ENCODE results near the gene SPNS2.
"Not testable (repeated sequence)": the region's sequence is repeated elsewhere in the genome, so short reads cannot be mapped to it uniquely, and the experiment has no call there.

SPNS2 gene

GRCh38 chr17:4573115-4573514, 74.4 kb downstream of the SPNS2 start:
- TF ChIP-seq CTCF (conservative IDR thresholded peaks at IDR 0.05; ENCODE audit: control insufficient read depth, insufficient read depth, low read depth, low read length): no peak
- no peak overlapping the region for H3K4me3 ChIP-seq (ENCODE audit: control insufficient read depth, low read depth, low read length)
- DNase-seq (ENCODE audit: low read depth): no peak

DNA sequence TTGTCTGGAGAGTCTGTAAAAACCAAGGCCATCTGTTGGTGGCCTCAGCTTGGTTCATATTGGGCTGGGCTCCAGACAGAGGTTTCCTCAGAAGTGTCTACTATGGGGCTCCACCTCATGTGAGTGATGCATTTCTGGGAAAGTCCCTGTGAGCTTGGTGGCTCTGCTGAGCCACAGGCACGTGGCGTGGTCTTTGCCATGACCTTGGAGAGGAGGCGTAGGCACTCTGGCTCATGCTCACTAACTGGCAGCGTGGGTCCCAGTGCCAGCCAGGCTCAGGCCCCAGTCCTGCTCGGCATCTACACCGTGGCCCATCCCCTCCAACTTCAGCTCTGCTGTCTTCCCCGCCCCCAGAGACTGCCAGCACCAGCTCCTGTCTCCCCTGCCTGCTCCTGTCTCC, 75.0 kb downstream of the SPNS2 start:
- no peak overlapping the region for H3K4me3 ChIP-seq (ENCODE audit: control insufficient read depth, low read depth, low read length)
- no peak for DNase-seq (ENCODE audit: low read depth)
- TF ChIP-seq CTCF (conservative IDR thresholded peaks at IDR 0.05; ENCODE audit: control insufficient read depth, insufficient read depth, low read depth, low read length): no peak

GRCh38 chr17:4574448-4575045, 75.9 kb downstream of the SPNS2 start:
- no peak for DNase-seq (ENCODE audit: low read depth)
- TF ChIP-seq CTCF (conservative IDR thresholded peaks at IDR 0.05; ENCODE audit: control insufficient read depth, insufficient read depth, low read depth, low read length): no peak
- no peak overlapping the region for H3K4me3 ChIP-seq (ENCODE audit: control insufficient read depth, low read depth, low read length)

DNA sequence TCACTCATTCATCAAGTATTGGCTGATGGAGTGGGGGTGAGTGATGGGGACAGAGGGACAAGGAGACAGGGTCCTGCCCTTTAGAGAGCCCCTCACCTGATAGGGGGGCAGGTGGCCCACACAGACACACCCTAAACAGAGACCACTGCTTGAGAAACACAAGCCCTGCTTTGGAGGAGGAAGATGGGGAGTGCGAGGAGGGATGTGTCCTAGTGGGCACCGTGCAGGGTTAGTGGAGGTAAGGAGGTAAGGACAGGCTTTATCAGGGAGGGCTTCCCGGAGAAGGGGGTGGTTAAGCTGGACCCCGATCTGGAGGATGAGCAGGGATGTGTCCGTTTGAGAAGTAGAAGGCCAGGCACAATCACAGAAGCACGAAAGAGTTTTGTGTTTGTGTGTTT, 77.5 kb downstream of the SPNS2 start:
- H3K4me3 ChIP-seq (ENCODE audit: control insufficient read depth, low read depth, low read length): no peak overlapping the region
- no peak for DNase-seq (ENCODE audit: low read depth)
- no peak for TF ChIP-seq CTCF (conservative IDR thresholded peaks at IDR 0.05; ENCODE audit: control insufficient read depth, insufficient read depth, low read depth, low read length)

DNA sequence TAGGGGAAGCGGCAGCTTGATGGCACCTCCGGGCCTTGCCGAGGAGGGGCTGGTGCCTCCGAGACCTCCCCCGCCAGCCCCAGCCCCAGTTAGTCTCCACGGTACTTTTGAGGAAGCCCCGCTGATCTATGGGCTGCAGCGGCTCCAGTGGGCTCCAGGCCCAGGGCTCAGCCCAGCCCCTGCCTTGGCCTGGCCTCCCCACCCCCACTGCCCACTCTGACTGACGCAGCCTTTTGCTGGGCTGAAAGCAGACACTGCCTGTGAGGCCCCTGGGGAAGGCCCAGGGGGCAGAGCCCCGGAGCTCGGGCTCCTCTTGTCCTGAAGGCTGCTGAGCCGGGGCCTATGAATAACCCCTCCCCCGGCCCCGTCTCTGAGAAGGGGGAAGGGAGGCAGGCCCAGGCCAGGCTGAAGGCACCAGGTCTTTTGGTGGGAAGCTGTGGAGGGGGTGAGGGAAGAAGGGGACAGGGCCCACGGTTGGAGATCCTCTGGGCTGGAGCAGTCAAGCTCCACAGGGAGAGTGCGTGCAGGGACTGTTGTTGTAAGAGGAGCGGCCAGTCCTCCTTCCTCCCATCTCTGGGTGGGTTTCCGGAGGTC, 78.1 kb downstream of the SPNS2 start:
- no peak for TF ChIP-seq CTCF (conservative IDR thresholded peaks at IDR 0.05; ENCODE audit: control insufficient read depth, insufficient read depth, low read depth, low read length)
- no peak overlapping the region for H3K4me3 ChIP-seq (ENCODE audit: control insufficient read depth, low read depth, low read length)
- no peak for DNase-seq (ENCODE audit: low read depth)

DNA sequence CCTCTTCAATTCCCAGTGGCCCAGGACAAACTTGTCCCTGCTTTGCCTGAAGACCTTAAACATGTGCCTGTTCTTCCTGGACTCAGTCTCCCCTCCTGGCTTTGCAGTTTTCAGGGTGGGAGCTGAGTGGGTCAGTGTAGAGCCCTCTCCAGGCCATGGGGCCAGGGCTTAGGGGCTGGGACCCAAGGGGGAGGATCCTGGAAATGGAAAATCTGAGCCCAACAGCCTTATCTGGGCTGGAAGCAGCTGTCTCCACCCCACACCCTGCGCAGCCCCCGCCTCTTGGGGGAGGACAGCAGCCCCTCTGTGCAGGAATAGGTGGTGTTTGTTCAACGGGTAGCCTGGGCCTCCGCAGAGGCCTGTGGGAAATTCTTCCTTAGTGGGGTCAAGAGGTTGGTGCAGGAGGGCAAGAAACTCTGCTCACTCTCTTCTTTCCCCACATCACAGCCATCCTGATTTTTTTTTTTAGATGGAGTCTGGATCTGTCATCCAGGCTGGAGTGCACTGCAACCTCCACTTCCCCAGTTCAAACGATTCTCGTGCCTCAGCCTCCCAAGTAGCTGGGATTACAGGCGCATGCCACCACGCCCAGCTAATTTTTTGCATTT, 78.8 kb downstream of the SPNS2 start:
- H3K4me3 ChIP-seq (ENCODE audit: control insufficient read depth, low read depth, low read length): no peak overlapping the region
- DNase-seq (ENCODE audit: low read depth): no peak

DNA sequence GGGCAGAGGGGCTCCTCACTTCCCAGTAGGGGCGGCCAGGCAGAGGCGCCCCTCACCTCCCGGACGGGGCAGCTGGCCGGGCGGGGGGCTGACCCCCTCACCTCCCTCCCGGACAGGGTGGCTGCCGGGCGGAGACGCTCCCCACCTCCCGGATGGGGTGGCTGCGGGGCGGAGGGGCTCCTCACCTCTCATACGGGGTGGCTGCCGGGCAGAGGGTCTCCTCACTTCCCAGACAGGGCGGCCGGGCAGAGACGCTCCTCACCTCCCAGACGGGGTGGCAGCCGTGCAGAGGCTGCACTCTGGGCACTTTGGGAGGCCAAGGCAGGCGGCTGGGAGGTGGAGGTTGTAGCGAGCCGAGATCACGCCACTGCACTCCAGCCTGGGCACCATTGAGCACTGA, 79.7 kb downstream of the SPNS2 start:
- not testable (repeated sequence) for DNase-seq (ENCODE audit: low read depth); H3K4me3 ChIP-seq (ENCODE audit: control insufficient read depth, low read depth, low read length)

More for the DNA sequence above, 78.8 kb downstream of the SPNS2 start:
- TF ChIP-seq CTCF (conservative IDR thresholded peaks at IDR 0.05; ENCODE audit: control insufficient read depth, insufficient read depth, low read depth, low read length): no peak
